ENCODE results near the gene KLHL12. TPM values are rescaled to one million over a fixed set of nuclear protein-coding genes. Genes with fewer than 3 reads are reported as not detected.

Gene KLHL12
- total and polyA plus RNA-seq, 2 donors (not counting 3 experiments of a cell fraction or from before 2014, with no cell fraction given) = 22.8 to 23.0 TPM

- DNase-seq (ENCODE audit: low read depth, low spot score) (no peak), FAIRE-seq (no peak)
- H3K36me3 ChIP-seq (ENCODE audit: control insufficient read depth in 2 of 2, extremely low read depth in 1 of 2, insufficient read depth in 2 of 2, low read length in 2 of 2) = peaks cover 15 to 33% of the 10 kb centered on the region in 2 experiments
- H3K9ac ChIP-seq (replicated peaks; ENCODE audit: extremely low read depth, insufficient read depth, low read length) = no peak overlapping the region
- BruUV-seq (replicated peaks) = no TSS peak
- dilution Hi-C loops (cut with MboI; ENCODE audit: extremely low pct_ligation_motif_present, low sequenced_read_pairs) = no loop called here
- TF ChIP-seq EZH2 (IDR thresholded peaks at IDR 0.05; ENCODE audit: borderline replicate concordance, low read depth, low read length, severe bottlenecking) = no peak
- TF ChIP-seq MAX (IDR thresholded peaks at IDR 0.05; ENCODE audit: insufficient read depth, insufficient read length) = no peak
- no peak for TF ChIP-seq MYC (IDR thresholded peaks at IDR 0.05; ENCODE audit: low read depth, low read length)
- TF ChIP-seq POLR2AphosphoS5 (IDR thresholded peaks at IDR 0.05; ENCODE audit: insufficient read depth, low read depth, low read length) = no peak
- ChIA-PET CTCF (interaction anchor here (1.1 to 2.3 kb wide), 2 partner anchors 10 to 12 kb away, joined by 3 to 10 read pairs; no protein-coding TSS in a partner anchor), POLR2A (no interaction called here)
- no peaks in the 10 kb centered on the region for H3K79me2 ChIP-seq (ENCODE audit: control insufficient read depth, insufficient read depth, low read length)
- H3K4me1 ChIP-seq (ENCODE audit: control insufficient read depth, extremely low read depth, insufficient read depth, low read length) = no peaks in the 10 kb centered on the region
- peaks cover 2% of the 10 kb centered on the region for H4K20me1 ChIP-seq (replicated peaks; ENCODE audit: control insufficient read depth, extremely low read depth, insufficient read depth, low read length)
- intact Hi-C loops (cut with micrococcal nuclease) = no loop called here
- H3K4me2 ChIP-seq (ENCODE audit: insufficient read depth, low read length) = no peak overlapping the region
- H3K27ac ChIP-seq (ENCODE audit: insufficient read depth, low read depth, low read length) = no peak overlapping the region
- H3K9me3 ChIP-seq (replicated peaks; ENCODE audit: control insufficient read depth, insufficient read depth, low read length) = no peaks in the 10 kb centered on the region
- H3K9me1 ChIP-seq (replicated peaks; ENCODE audit: control insufficient read depth, extremely low read depth, insufficient read depth, low read length) = no peaks in the 10 kb centered on the region
- H3K27me3 ChIP-seq (ENCODE audit: control insufficient read depth in 2 of 2, insufficient read depth in 2 of 2, low read length in 2 of 2) = no peaks in the 10 kb centered on the region
- H2AFZ ChIP-seq (ENCODE audit: low read depth, low read length) = no peak overlapping the region
- no peak overlapping the region for H3K4me3 ChIP-seq (replicated peaks in 1 of 3; ENCODE audit: insufficient read depth in 1 of 3, low read depth in 1 of 3, low read length in 3 of 3)
These were observed 15.4 kb upstream of the KLHL12 start for GRCh38 chr1:202942426-202942825.

GRCh38 chr1:202941372-202941771, 14.3 kb upstream of the KLHL12 start:
- POLR2A ChIA-PET = no interaction called here
- peaks cover 15 to 31% of the 10 kb centered on the region in 2 experiments for H3K36me3 ChIP-seq (ENCODE audit: control insufficient read depth in 2 of 2, extremely low read depth in 1 of 2, insufficient read depth in 2 of 2, low read length in 2 of 2)
- FAIRE-seq = no peak
- BruUV-seq (replicated peaks) = no TSS peak
- no peaks in the 10 kb centered on the region for H3K79me2 ChIP-seq (ENCODE audit: control insufficient read depth, insufficient read depth, low read length)
- no peaks in the 10 kb centered on the region for H3K27me3 ChIP-seq (ENCODE audit: control insufficient read depth in 2 of 2, insufficient read depth in 2 of 2, low read length in 2 of 2)
- no peak overlapping the region for H3K9ac ChIP-seq (replicated peaks; ENCODE audit: extremely low read depth, insufficient read depth, low read length)
- no peaks in the 10 kb centered on the region for H3K9me3 ChIP-seq (replicated peaks; ENCODE audit: control insufficient read depth, insufficient read depth, low read length)
- intact Hi-C loops (cut with micrococcal nuclease) = no loop called here
- H4K20me1 ChIP-seq (replicated peaks; ENCODE audit: control insufficient read depth, extremely low read depth, insufficient read depth, low read length) = peaks cover 2% of the 10 kb centered on the region
- no peak for DNase-seq (ENCODE audit: low read depth, low spot score)
- no peak for TF ChIP-seq JUN (IDR thresholded peaks at IDR 0.05; ENCODE audit: borderline replicate concordance, insufficient read depth, insufficient read length, low read depth)
- TF ChIP-seq CTCF (IDR thresholded peaks at IDR 0.05; ENCODE audit: extremely low read depth in 1 of 2, insufficient read depth in 1 of 2, low read depth in 1 of 2, low read length in 2 of 2) = no peak
- no peak for TF ChIP-seq FOS (IDR thresholded peaks at IDR 0.05; ENCODE audit: borderline replicate concordance, insufficient read depth, low read length)
- no peak for TF ChIP-seq MYC (IDR thresholded peaks at IDR 0.05; ENCODE audit: low read depth, low read length)
- no peak for TF ChIP-seq GATA2 (IDR thresholded peaks at IDR 0.05; ENCODE audit: insufficient read depth, insufficient read length, low read depth, low read length)
- no peak for TF ChIP-seq EZH2 (IDR thresholded peaks at IDR 0.05; ENCODE audit: borderline replicate concordance, low read depth, low read length, severe bottlenecking)
- no peak for TF ChIP-seq POLR2A (IDR thresholded peaks at IDR 0.05; ENCODE audit: low read depth, low read length)
- TF ChIP-seq POLR2AphosphoS5 (IDR thresholded peaks at IDR 0.05; ENCODE audit: insufficient read depth, low read depth, low read length) = no peak
- no peak for TF ChIP-seq MAX (IDR thresholded peaks at IDR 0.05; ENCODE audit: insufficient read depth, insufficient read length)
- H3K4me1 ChIP-seq (ENCODE audit: control insufficient read depth, extremely low read depth, insufficient read depth, low read length) = no peaks in the 10 kb centered on the region
- no peak overlapping the region for H3K4me3 ChIP-seq (replicated peaks in 1 of 3; ENCODE audit: insufficient read depth in 1 of 3, low read depth in 1 of 3, low read length in 3 of 3)
- H3K27ac ChIP-seq (ENCODE audit: insufficient read depth, low read depth, low read length) = no peak overlapping the region
- H2AFZ ChIP-seq (ENCODE audit: low read depth, low read length) = no peak overlapping the region
- dilution Hi-C loops (cut with MboI; ENCODE audit: extremely low pct_ligation_motif_present, low sequenced_read_pairs) = no loop called here
- CTCF ChIA-PET = interaction anchor here (0.9 kb wide), 1 partner anchor 58 kb away, joined by 3 read pairs; no protein-coding TSS in a partner anchor
- H3K9me1 ChIP-seq (replicated peaks; ENCODE audit: control insufficient read depth, extremely low read depth, insufficient read depth, low read length) = no peaks in the 10 kb centered on the region
- H3K4me2 ChIP-seq (ENCODE audit: insufficient read depth, low read length) = no peak overlapping the region

All from endothelial cell of umbilical vein (primary cell).